ENCODE measurements around the gene ZNF48.

GRCh38 chr16:30358990-30359870, 36.0 kb upstream of the ZNF48 start:
- no peak for TF ChIP-seq CTCF (IDR thresholded peaks at IDR 0.05)
- no peak for TF ChIP-seq POLR2A (IDR thresholded peaks at IDR 0.05)
